Measurements from ENCODE around the gene HSPB2.

Gene HSPB2

GRCh38 chr11:111957663-111958444, 45.3 kb downstream of the HSPB2 start:
- Histone ChIP-seq H3K4me3 (ENCODE audit: control insufficient read depth in 1 of 7, extremely low read depth in 1 of 7, insufficient read depth in 4 of 7, low read depth in 2 of 7, low read length in 6 of 7) (no peak overlapping the region), H3K36me3 (ENCODE audit: control insufficient read depth in 4 of 4, insufficient read depth in 4 of 4, low read length in 3 of 4) (no peaks in the 10 kb centered on the region), H3K9me3 (ENCODE audit: control extremely low read depth in 1 of 5, control insufficient read depth in 4 of 5, insufficient read depth in 2 of 5, low read depth in 1 of 5, low read length in 4 of 5) (no peaks in the 10 kb centered on the region), H3K27ac (ENCODE audit: insufficient read depth in 1 of 2, low read depth in 1 of 2, low read length in 2 of 2, poor library complexity in 1 of 2, severe bottlenecking in 2 of 2) (no peak overlapping the region), H3K27me3 (replicated peaks in 2 of 5; ENCODE audit: control insufficient read depth in 4 of 5, insufficient read depth in 5 of 5, low read length in 4 of 5) (no peaks in the 10 kb centered on the region), H3K4me1 (ENCODE audit: control extremely low read depth in 1 of 4, control insufficient read depth in 4 of 4, insufficient read depth in 4 of 4, low read length in 3 of 4) (no peaks in the 10 kb centered on the region)
- no peak for DNase-seq
- ChIA-PET CTCF (interaction anchor here (1.1 to 2.5 kb wide), 3 partner anchors 23 to 93 kb away, joined by 3 to 11 read pairs (median 4); no protein-coding TSS in a partner anchor), POLR2A (no interaction called here)
- WGBS (ENCODE audit: insufficient coverage): 99% methylated on average over 11 of the region's 12 CpGs

GRCh38 chr11:111960916-111961315, 48.4 kb downstream of the HSPB2 start:
- DNase-seq: no peak
- ChIA-PET POLR2A (no interaction called here), CTCF (interaction anchor here (0.9 to 1.5 kb wide), 3 partner anchors 13 to 29 kb away, joined by 3 to 6 read pairs (median 3); no protein-coding TSS in a partner anchor)
- Histone ChIP-seq H3K4me3 (ENCODE audit: control insufficient read depth in 1 of 7, extremely low read depth in 1 of 7, insufficient read depth in 4 of 7, low read depth in 2 of 7, low read length in 6 of 7) (no peak overlapping the region), H3K9me3 (ENCODE audit: control extremely low read depth in 1 of 5, control insufficient read depth in 4 of 5, insufficient read depth in 2 of 5, low read depth in 1 of 5, low read length in 4 of 5) (no peaks in the 10 kb centered on the region), H3K27me3 (replicated peaks in 2 of 5; ENCODE audit: control insufficient read depth in 4 of 5, insufficient read depth in 5 of 5, low read length in 4 of 5) (no peaks in the 10 kb centered on the region), H3K36me3 (ENCODE audit: control insufficient read depth in 4 of 4, insufficient read depth in 4 of 4, low read length in 3 of 4) (no peaks in the 10 kb centered on the region), H3K27ac (ENCODE audit: insufficient read depth in 1 of 2, low read depth in 1 of 2, low read length in 2 of 2, poor library complexity in 1 of 2, severe bottlenecking in 2 of 2) (no peak overlapping the region), H3K4me1 (ENCODE audit: control extremely low read depth in 1 of 4, control insufficient read depth in 4 of 4, insufficient read depth in 4 of 4, low read length in 3 of 4) (peaks cover 0 to 3% (median 0%) of the 10 kb centered on the region in 4 experiments)
- 93% methylated on average over 5 of the region's 5 CpGs for WGBS (ENCODE audit: insufficient coverage)

- H3K4me3 ChIP-seq (ENCODE audit: control insufficient read depth in 1 of 7, extremely low read depth in 1 of 7, insufficient read depth in 4 of 7, low read depth in 2 of 7, low read length in 6 of 7): no peak overlapping the region
- H3K27me3 ChIP-seq (replicated peaks in 2 of 5; ENCODE audit: control insufficient read depth in 4 of 5, insufficient read depth in 5 of 5, low read length in 4 of 5): no peaks in the 10 kb centered on the region
- H3K36me3 ChIP-seq (ENCODE audit: control insufficient read depth in 4 of 4, insufficient read depth in 4 of 4, low read length in 3 of 4): no peaks in the 10 kb centered on the region
- ChIA-PET CTCF (interaction anchor here (0.8 to 1.5 kb wide), 4 partner anchors 12 to 30 kb away, joined by 3 to 6 read pairs (median 4); no protein-coding TSS in a partner anchor), POLR2A (no interaction called here)
- H3K4me1 ChIP-seq (ENCODE audit: control extremely low read depth in 1 of 4, control insufficient read depth in 4 of 4, insufficient read depth in 4 of 4, low read length in 3 of 4): peaks cover 0 to 3% (median 0%) of the 10 kb centered on the region in 4 experiments
- no peak for DNase-seq
- H3K9me3 ChIP-seq (ENCODE audit: control extremely low read depth in 1 of 5, control insufficient read depth in 4 of 5, insufficient read depth in 2 of 5, low read depth in 1 of 5, low read length in 4 of 5): no peaks in the 10 kb centered on the region
- WGBS (ENCODE audit: insufficient coverage): 100% methylated on average over 3 of the region's 6 CpGs
- no peak overlapping the region for H3K27ac ChIP-seq (ENCODE audit: insufficient read depth in 1 of 2, low read depth in 1 of 2, low read length in 2 of 2, poor library complexity in 1 of 2, severe bottlenecking in 2 of 2)
Measured at GRCh38 chr11:111961389-111962300, 49.1 kb downstream of the HSPB2 start.
